Peyer's patch (tissue), 4 donors: ENCODE measurements around the gene NAP1L4.

Experiments used
- CTCF ChIP-seq, 6 experiments: fragments of 450-650 bp in 4 of 6; fragments of 200-600 bp in 2 of 6; sonication (generic) in 1 of 6; IDR thresholded peaks; one replicate each; pipeline ENCODE4 v1.5.1; 2017 to 2019; ENCODE audit warnings: antibody characterized with exemption in 6 of 6, mild to moderate bottlenecking in 3 of 6, moderate library complexity in 1 of 6
- POLR2A ChIP-seq, 2 donors: fragments of 450-650 bp; IDR thresholded peaks; one replicate each; pipeline ENCODE4 v1.5.1; 2017; ENCODE audit warnings: antibody characterized with exemption in 2 of 2, mild to moderate bottlenecking in 2 of 2, moderate library complexity in 2 of 2

DNA sequence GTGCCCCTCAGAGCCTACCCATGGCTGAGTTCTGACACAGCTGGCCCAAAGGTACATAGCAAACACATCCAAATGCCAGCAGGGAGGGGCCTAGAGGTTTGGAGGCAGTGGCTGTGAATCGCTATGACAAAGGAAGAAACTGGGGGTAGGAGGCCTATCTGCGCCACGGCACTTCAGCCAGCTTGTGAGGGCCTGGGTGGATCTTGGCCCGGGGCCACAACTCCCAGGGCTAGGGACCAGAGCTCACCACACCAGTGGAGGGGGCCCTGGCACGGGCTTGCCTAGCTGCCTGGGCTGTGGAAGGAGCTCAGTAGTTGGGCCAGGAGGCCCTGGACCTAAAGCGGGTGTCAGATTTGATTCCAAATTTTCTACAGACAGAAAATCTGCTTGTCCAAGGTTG lies 9.4 kb upstream of the NAP1L4 start:
- TF ChIP-seq CTCF (IDR thresholded peaks at IDR 0.05) = no peak
- TF ChIP-seq POLR2A (IDR thresholded peaks at IDR 0.05) = no peak
